Right cardiac atrium (tissue), 5 donors: ENCODE data around the gene KANK3. TPM values are rescaled to one million over a fixed set of nuclear protein-coding genes. Genes with fewer than 3 reads are reported as not detected.

Experiments used
- ATAC-seq, 2 donors: fragments of 200-7000 bp; cut with Tn5 transposase; one replicate each; pipeline versions ENCODE4 v1.8.0 to v1.9.1; 2020; ENCODE audit warnings: moderate library complexity in 2 of 2, mild to moderate bottlenecking in 1 of 2
- DNase-seq, 3 donors: peaks; one replicate each; pipeline ENCODE4 v3.0.0-alpha.2; 2020
- H3K27ac ChIP-seq: one replicate; pipeline ENCODE4 v1.5.1; 2013; ENCODE audit warnings: mild to moderate bottlenecking, low read length, control low read depth, moderate library complexity
- H3K27me3 ChIP-seq: one replicate; pipeline ENCODE4 v1.6.1; 2013; ENCODE audit not compliant: control insufficient read depth, insufficient read depth
- H3K4me1 ChIP-seq: one replicate; pipeline ENCODE4 v1.6.1; 2013; ENCODE audit warnings: low read length; ENCODE audit not compliant: control insufficient read depth, insufficient read depth
- H3K4me3 ChIP-seq: one replicate; pipeline ENCODE4 v1.5.1; 2013; ENCODE audit warnings: low read length, control low read depth
- H3K9me3 ChIP-seq: one replicate; pipeline ENCODE4 v1.6.1; 2013; ENCODE audit warnings: low read length; ENCODE audit not compliant: control insufficient read depth
- WGBS: extraction: QIAGEN DNeasy Blood & Tissue Kit; methylation state at CpG from one replicate; pipeline ENCODE4 v1.1.7; 2013; 5-methylcytosine and 5-hydroxymethylcytosine counted together
- intact Hi-C, 4 donors: fragments of 100-400 bp; cut with DNase I; formaldehyde crosslinking; loops; one replicate each; pipeline versions ENCODE4 v1.11.0 to v1.14.0; 2022 to 2023
- polyA plus RNA-seq: library from polyadenylated mRNA; stranded (reverse); fragments of 200-250 nt; gene quantifications from one replicate; pipeline ENCODE4 v1.2.3, GENCODE V29; 2013
- total RNA-seq, 4 donors: library from RNA; stranded (reverse); fragmentation: NEBNext Ultra II Directional; extraction: Animal tissue kit (Norgen Biotek cat#: 25700); gene quantifications; one replicate each; pipeline ENCODE4 v1.2.1, GENCODE V29; 2021
- donor health status: healthy with polysubstance abuse.
- donor health status: DM: no; HTN: yes; CAD: no.
- donor health status: DM: no; HTN: no; CAD: no.
- donor health status: DM: no; HTN: yes; CAD: no; lungs with severe emphysema.
- donor health status: DM: yes; HTN: yes; CAD: no.

Gene KANK3
- total and polyA plus RNA-seq, 5 donors: 10.1 to 14.0 (median 13.1) TPM

DNA sequence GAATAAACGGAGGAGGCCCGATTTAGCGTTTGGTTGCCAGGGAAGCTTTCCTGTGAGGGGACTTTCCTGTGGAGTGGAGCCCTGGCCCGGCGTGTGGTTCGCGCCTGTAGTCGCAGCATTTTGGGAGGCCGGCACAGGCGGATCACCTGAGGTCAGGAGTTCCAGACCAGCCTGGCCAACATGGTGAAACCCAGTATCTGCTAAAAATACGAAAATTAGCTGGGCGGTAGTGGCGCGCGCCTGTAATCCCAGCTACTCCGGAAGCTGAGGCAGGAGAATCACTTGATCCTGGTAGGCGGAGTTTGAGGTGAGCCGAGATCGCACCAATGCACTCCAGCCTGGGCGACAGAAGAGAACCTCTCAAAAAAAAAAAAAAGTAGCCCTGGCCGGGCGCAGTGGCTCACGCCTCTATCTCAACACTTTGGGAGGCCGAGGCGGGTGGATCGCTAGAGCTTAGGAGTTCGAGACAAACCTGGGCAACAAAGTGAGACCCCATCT lies 6.9 kb downstream of the KANK3 start:
- Histone ChIP-seq H3K27me3 (no peaks in the 10 kb centered on the region), H3K4me3 (no peak overlapping the region), H3K9me3 (no peaks in the 10 kb centered on the region), H3K27ac (no peak overlapping the region), H3K4me1 (no peaks in the 10 kb centered on the region)
- no peak for DNase-seq
- no peak for ATAC-seq
- 26% methylated on average over 27 of the region's 27 CpGs for WGBS
- intact Hi-C loops: no loop called here

DNA sequence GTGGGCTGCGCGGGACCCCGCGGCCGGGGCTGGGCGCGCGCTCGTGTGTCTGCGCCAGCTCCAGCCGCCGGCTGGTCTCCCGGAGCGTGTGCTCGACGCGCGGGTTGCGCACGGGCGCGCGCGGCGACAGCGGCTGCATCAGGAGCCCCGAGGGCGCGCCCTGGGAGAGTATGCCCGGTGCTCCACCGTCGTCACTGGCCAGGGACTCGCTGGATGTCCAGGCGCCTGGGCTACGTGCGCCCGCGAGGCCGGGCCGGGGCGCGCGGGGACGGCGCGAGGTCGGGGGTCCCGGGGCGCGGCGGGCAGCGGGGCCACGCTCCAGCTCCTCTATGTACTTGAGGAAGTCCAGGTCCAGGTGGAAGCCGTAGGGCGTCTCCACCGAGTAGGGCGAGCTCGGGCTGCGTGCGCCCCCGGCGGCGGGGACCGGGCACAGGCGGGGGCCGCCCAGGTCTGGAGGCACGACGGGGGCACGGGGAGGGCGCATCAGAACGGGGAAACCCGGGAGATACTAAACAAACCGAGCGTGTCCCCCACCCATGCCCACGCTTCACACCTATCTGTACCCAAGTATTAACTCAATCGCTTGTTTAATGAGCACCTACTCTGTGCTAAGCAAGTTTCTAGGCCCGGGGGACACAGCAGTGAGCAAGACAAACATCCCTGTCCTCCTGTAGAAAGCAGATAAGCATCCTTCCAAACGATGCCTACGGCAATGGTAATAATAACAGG lies 7.6 kb downstream of the KANK3 start:
- H3K9me3 ChIP-seq: no peaks in the 10 kb centered on the region
- ATAC-seq (peak in 1 of 2 donors; percentile 6), DNase-seq (peak in 1 of 3 donors; percentile 63)
- H3K27me3 ChIP-seq: no peaks in the 10 kb centered on the region
- intact Hi-C loops: no loop called here
- no peaks in the 10 kb centered on the region for H3K4me1 ChIP-seq
- peak overlapping the region; percentile 41 for H3K4me3 ChIP-seq
- WGBS: 21% methylated on average over 79 of the region's 79 CpGs
- H3K27ac ChIP-seq: no peak overlapping the region

DNA sequence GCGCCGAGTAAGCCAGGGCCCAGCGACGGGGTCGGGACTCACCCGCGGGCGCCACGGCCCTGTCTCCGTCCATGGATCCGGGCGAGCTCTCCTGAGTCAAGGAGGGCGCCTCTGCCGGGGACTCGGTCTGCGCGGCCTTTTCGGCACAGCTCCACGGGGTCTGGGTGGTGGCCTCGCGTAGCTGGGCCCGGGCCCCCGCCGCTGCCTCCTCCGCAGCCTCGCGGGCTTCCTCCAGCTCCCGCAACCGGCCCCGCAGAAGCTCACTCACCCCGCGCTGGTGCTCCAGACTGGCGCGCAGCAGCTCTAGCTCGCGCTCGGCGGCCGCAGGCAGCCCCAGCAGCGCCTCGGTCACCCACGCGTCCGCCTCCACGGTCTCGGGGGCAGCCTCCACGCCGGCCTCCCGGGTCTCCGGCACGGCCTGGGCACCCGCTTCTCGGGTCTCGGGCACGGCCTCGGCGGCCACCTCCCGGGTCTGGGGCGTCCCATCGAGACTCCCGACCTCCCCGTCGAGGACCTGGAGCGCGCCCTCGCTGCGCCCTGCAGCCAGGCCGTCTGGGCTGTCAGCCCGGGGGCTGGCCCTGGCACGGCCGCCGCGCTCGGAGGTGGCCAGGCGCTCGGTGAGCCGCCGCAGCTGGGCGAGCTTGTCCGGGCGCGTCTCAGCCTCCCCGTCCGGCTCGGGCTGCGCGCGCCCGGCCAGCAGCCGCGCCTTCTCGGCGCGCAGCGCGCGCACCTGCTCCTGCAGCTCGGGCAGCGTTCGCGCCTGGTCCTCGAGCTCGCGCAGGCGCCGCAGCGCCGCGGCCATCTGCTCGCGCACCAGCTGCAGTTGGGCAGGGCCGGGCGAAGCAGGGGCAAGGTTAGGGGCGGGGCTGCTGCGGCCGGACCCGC lies 8.4 kb downstream of the KANK3 start:
- H3K27ac ChIP-seq: no peak overlapping the region
- no peaks in the 10 kb centered on the region for H3K9me3 ChIP-seq
- DNase-seq (peak; percentile 53 to 74 (median 74)), ATAC-seq (peak; percentile 30 to 39)
- peak overlapping the region; percentile 41 for H3K4me3 ChIP-seq
- intact Hi-C loops: no loop called here
- H3K4me1 ChIP-seq: no peaks in the 10 kb centered on the region
- 27% methylated on average over 117 of the region's 117 CpGs for WGBS
- no peaks in the 10 kb centered on the region for H3K27me3 ChIP-seq

DNA sequence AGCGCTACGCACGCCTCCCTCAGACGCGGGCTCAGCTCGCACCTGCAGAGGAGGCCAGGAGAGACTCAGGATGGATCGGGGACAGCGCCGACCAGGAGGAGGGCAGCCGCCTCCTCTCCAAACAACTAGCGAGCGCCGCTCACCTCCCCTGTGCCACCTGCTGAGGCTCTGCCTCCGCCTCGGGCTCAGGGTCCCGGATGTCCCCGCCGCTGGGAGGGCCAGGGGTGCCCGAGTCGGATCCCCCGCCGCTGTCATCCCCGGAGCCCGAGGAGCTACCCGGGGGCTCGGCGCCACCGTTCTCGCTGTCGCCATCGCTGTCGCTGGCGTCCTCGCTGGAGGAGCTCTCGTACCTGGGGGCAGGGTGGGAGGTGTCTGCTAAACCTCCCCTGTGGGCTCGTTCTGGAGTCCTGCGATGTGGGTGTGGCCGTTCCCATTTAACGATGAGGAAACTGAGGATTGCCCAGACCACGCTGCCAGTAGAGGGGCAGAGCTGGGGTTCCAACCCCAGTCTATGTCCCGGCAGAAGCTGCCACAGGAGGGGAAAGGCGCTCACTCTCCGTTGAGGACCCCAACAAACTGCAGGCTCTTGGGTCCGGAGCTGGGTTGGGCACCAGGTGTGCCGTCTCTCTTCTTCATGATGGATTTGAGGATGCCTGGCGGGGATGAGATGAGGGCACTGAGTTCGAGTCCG lies 9.2 kb downstream of the KANK3 start:
- ATAC-seq (no peak), DNase-seq (no peak)
- Histone ChIP-seq H3K27ac (no peak overlapping the region), H3K4me1 (no peaks in the 10 kb centered on the region), H3K4me3 (no peak overlapping the region), H3K27me3 (no peaks in the 10 kb centered on the region), H3K9me3 (no peaks in the 10 kb centered on the region)
- intact Hi-C loops: no loop called here
- WGBS: 26% methylated on average over 48 of the region's 48 CpGs

DNA sequence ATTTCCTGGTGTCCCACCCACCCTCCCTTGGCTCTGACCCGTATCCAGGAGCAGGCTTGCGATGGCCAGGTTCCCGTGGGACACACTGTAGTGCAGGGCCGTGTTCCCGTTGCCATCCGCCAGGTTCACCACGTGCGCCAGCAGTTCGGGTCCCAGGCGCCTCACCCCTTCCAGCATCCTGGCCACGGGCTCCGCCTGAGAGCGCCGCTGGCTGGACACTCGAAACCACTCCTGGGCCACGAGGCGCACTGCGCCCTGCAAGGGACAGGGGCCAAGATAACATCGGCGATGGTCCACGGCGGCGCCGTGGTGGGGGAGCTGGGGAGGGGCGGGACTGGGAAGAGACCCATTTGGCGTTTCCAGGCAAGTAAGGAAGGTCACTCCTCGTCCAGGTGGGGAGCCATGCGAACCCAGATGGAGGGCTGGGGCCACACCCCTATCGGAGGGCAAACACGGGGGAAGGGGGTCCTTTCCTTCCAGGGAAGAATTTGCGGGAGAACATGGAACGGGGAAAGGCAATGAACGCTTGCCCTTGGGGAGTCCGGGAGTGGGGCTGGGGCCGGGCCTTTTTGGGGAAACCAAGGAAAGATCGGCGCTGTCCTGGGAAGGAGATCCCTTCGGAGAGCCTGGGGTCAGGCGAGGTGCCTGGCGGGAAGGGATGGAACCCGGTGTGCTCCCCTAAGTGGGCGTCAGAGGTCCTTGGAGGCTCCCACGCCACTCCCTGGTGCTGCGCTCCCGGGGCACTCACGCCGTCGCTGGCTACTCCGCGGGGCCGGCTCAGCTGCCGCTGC lies 9.9 kb downstream of the KANK3 start:
- ATAC-seq (peak; percentile 18 to 66), DNase-seq (peak; percentile 58 to 68 (median 63))
- 18% methylated on average over 52 of the region's 52 CpGs for WGBS
- Histone ChIP-seq H3K4me1 (no peaks in the 10 kb centered on the region), H3K27ac (no peak overlapping the region), H3K4me3 (no peak overlapping the region), H3K9me3 (no peaks in the 10 kb centered on the region), H3K27me3 (no peaks in the 10 kb centered on the region)
- intact Hi-C loops: no loop called here

DNA sequence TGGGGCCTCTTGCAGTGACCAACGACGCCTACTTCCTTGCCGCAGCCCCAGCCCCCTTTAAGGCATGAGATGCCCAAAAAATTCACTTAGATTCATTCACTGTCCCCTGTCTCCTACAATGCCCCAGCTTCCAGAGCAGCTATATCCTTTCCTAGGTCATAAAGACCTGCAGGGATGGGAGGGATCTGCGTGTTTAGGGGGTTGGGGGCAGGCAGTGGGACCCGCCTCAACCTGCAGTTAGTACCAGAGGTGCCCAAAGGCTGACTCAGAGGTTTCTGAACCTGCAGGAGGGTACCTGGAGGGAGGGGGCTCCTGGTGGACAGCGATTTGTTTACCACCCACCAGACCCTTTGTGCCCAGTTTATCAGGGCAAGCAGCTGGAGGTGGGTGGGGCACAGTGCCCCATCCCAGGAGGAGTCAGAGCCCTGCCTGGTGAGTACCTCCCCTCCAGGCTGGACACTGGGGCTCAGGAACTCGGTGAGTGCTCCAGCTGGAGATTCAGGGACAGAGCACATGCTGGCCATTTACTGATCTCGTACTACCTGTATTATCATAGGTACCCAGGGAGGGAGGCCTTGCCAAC lies 11.7 kb downstream of the KANK3 start:
- no peak for ATAC-seq
- Histone ChIP-seq H3K4me3 (no peak overlapping the region), H3K27me3 (no peaks in the 10 kb centered on the region), H3K4me1 (no peaks in the 10 kb centered on the region), H3K9me3 (no peaks in the 10 kb centered on the region), H3K27ac (no peak overlapping the region)
- WGBS: 79% methylated on average over 8 of the region's 8 CpGs
- intact Hi-C loops: no loop called here
- DNase-seq: no peak

DNA sequence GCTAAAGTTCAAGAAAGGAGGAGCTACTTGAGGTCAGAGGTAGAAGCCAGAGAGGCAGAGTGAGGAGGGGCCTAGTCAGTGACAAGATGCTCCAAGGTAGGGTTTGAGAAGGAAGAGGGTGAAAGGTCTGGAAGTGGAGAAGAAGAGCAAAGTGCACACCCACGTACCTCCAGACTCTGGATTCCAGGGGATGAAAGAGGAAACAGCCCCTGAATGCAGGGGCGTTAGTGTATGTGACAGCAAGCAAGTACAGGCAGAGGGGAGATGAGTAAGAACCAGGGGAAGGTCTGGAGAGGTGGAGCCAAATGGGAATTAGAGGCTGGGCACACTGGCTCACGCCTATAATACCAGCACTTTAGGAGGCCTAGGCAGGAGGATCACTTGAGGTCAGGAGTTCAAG lies 13.1 kb downstream of the KANK3 start:
- no peak overlapping the region for H3K4me3 ChIP-seq
- H3K4me1 ChIP-seq: no peaks in the 10 kb centered on the region
- 56% methylated on average over 3 of the region's 3 CpGs for WGBS
- H3K27ac ChIP-seq: no peak overlapping the region
- ATAC-seq: no peak
- H3K9me3 ChIP-seq: no peaks in the 10 kb centered on the region
- intact Hi-C loops: no loop called here
- no peaks in the 10 kb centered on the region for H3K27me3 ChIP-seq
- DNase-seq: no peak

DNA sequence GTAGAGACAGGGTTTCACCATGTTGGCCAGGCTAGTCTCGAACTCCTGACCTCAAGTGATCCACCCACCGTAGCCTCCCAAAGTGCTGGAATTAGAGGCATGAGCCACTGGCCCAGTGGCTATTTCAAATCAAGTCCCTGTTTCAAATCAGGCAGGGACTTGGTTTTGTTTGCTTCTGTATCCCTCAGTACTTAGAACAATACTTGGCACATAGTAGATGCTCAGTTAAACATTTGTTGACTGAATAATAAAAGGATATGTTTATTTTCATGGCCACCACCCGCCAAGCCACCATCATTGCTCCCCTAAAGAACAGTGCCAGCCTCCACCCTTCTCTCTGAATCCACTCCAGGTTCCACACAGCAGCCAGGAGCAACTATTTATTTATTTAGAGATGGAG lies 17.6 kb downstream of the KANK3 start:
- intact Hi-C loops: no loop called here
- H3K27ac ChIP-seq: no peak overlapping the region
- H3K4me1 ChIP-seq: peaks cover 9% of the 10 kb centered on the region
- H3K27me3 ChIP-seq: no peaks in the 10 kb centered on the region
- no peaks in the 10 kb centered on the region for H3K9me3 ChIP-seq
- DNase-seq: no peak
- 92% methylated on average over 3 of the region's 3 CpGs for WGBS
- ATAC-seq: no peak
- H3K4me3 ChIP-seq: no peak overlapping the region

DNA sequence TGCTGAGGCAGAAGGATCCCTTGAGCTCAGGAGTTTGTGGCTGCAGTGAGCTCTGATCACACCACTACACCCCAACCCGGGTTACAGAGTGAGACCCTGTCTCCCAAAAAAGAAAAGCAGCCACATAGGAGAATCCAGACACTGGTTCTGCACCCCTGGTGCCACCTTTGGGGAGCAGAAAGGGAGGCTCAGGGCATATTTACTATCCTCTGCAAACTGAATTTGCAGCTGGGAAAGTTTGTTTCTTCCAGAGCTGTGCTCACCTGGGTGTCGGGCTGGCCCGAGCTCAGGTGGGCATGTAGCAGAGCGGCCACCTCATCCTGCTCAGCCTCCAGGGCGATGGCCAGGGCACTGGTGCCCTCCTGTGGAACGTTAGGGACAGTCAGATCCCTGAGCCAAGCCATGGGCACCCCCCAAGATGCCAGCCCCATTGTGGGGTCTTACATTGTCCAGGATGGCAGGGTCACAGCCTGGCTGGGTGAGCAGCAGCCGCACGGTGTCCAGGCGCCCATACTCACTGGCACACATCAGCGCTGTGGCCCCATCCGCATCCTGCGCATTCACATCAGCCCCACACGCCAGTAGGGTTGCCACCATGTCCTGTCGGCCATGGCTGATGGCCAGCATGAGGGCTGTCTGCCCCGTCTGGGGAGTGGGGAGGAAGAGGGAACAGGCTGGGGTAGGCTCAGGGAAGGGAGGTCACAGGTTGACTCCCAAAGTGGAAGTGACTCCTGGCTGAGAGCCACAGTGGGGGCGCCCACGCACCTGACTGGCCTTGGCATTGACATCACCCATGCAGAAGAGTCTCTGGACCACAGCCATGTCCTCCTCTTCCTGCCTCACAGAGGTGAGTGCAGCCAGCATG lies 18.6 kb downstream of the KANK3 start:
- 59% methylated on average over 17 of the region's 17 CpGs for WGBS
- Histone ChIP-seq H3K27ac (no peak overlapping the region), H3K4me1 (peaks cover 9% of the 10 kb centered on the region), H3K27me3 (no peaks in the 10 kb centered on the region), H3K4me3 (no peak overlapping the region), H3K9me3 (no peaks in the 10 kb centered on the region)
- intact Hi-C loops: no loop called here
- ATAC-seq (peak in 1 of 2 donors; percentile 1), DNase-seq (peak in 1 of 3 donors; percentile 71)
